K562 (cell line): ENCODE results near the gene ACTRT2. TPM values are rescaled to one million over a fixed set of nuclear protein-coding genes. Genes with fewer than 3 reads are reported as not detected.

Experiments used
- ATAC-seq: fragments of 200-7000 bp; cut with Tn5 transposase; 3 replicates; pipeline ENCODE4 v1.9.1; 2020; ENCODE audit warnings: moderate library complexity
- BruUV-seq: library from RNA; stranded (reverse); fragments of 400-500 nt; replicated peaks from 2 replicates; lab custom pipeline; 2021; lab: Mats Ljungman, UMichigan
- CTCF ChIA-PET: fragments of 300-600 bp; formaldehyde crosslinking; extraction: SDS; loops from one replicate; lab custom pipeline; 2021; ENCODE audit warnings: low intra/inter-chr PET ratio; lab: Yijun Ruan, JAX
- POLR2A ChIA-PET: fragments of 300-600, 350-650 bp; sonication (Branson Sonifier 250); formaldehyde crosslinking; extraction: SDS; loops from one replicate; lab custom pipeline; 2021; ENCODE audit warnings: antibody characterized with exemption, inconsistent platforms; lab: Yijun Ruan, JAX
- DNase-seq, 4 experiments: peaks; one replicate each; pipeline versions ENCODE4 v3.0.0 to v3.0.0-alpha.2; 2011 to 2018; ENCODE audit warnings: low spot score in 3 of 4, mixed read lengths in 3 of 4; ENCODE audit errors: extremely low read depth in 1 of 4
- FAIRE-seq: peaks from 2 replicates; lab custom pipeline; 2011; peaks lifted over from hg19 to GRCh38; lab: Jason Lieb, UNC
- H2AFZ ChIP-seq: 2 replicates; pipeline ENCODE4 v1.6.0; 2011; ENCODE audit warnings: low read depth, low read length, control low read depth, inconsistent platforms
- H3K27ac ChIP-seq: fragments of 200-600 bp; 3 replicates; pipeline ENCODE4 v1.8.0; 2011; ENCODE audit warnings: low read depth, mild to moderate bottlenecking, control low read depth, inconsistent platforms, low read length, moderate library complexity, mixed read lengths; ENCODE audit errors: extremely low read depth
- H3K27me3 ChIP-seq, 2 experiments: fragments of 300-600 bp in 1 of 2; 2 replicates in 1 of 2; 3 replicates in 1 of 2; pipeline versions ENCODE4 v1.6.0 to v1.8.0; 2011; ENCODE audit warnings: inconsistent platforms in 2 of 2, low read length in 2 of 2, mild to moderate bottlenecking in 1 of 2, mixed read lengths in 1 of 2, moderate library complexity in 1 of 2; ENCODE audit not compliant: control insufficient read depth in 2 of 2, insufficient read depth in 2 of 2
- H3K36me3 ChIP-seq: fragments of 300-600 bp; 3 replicates; pipeline ENCODE4 v1.8.0; 2011; ENCODE audit warnings: mild to moderate bottlenecking, low read length, inconsistent platforms; ENCODE audit not compliant: control insufficient read depth, insufficient read depth
- H3K4me1 ChIP-seq, 2 experiments: fragments of 200-600 bp in 1 of 2; replicated peaks in 1 of 2; 2 replicates in 1 of 2; 3 replicates in 1 of 2; pipeline versions ENCODE4 v1.5.1 to v1.8.0; 2011; ENCODE audit warnings: inconsistent platforms in 2 of 2, low read length in 2 of 2, mild to moderate bottlenecking in 1 of 2, mixed read lengths in 1 of 2, moderate library complexity in 1 of 2; ENCODE audit not compliant: control insufficient read depth in 2 of 2, insufficient read depth in 2 of 2
- H3K4me2 ChIP-seq: 2 replicates; pipeline ENCODE4 v1.6.1; 2011; ENCODE audit warnings: low read length, control low read depth, inconsistent platforms, mixed read lengths; ENCODE audit not compliant: insufficient read depth
- H3K4me3 ChIP-seq: fragments of 200-600 bp; sonication (generic), shearing (Covaris generic); 2 replicates; pipeline ENCODE4 v1.5.1; 2016; ENCODE audit warnings: control low read depth, inconsistent platforms
- H3K79me2 ChIP-seq: fragments of 200-600 bp; 3 replicates; pipeline ENCODE4 v1.8.0; 2011; ENCODE audit warnings: low read length, inconsistent platforms; ENCODE audit not compliant: control insufficient read depth, insufficient read depth
- H3K9ac ChIP-seq, 2 experiments: 2 replicates each; pipeline versions ENCODE4 v1.6.0 to v1.6.1; 2011; ENCODE audit warnings: low read depth in 2 of 2, low read length in 2 of 2, control low read depth in 1 of 2, inconsistent platforms in 1 of 2, mild to moderate bottlenecking in 1 of 2, mixed read lengths in 1 of 2; ENCODE audit not compliant: insufficient read depth in 1 of 2
- H3K9me1 ChIP-seq: one replicate; pipeline ENCODE4 v1.6.0; 2011; ENCODE audit warnings: inconsistent platforms, mild to moderate bottlenecking, low read length, moderate library complexity; ENCODE audit not compliant: control insufficient read depth, insufficient read depth
- H3K9me3 ChIP-seq: replicated peaks from 2 replicates; pipeline ENCODE4 v1.5.1; 2011; ENCODE audit warnings: low read depth, low read length, inconsistent platforms; ENCODE audit not compliant: control insufficient read depth, insufficient read depth
- H4K20me1 ChIP-seq: replicated peaks from 2 replicates; pipeline ENCODE4 v1.6.1; 2011; ENCODE audit warnings: low read length, inconsistent platforms, mixed read lengths; ENCODE audit not compliant: control insufficient read depth, insufficient read depth
- ARNT ChIP-seq, 2 experiments: fragments of 450-650 bp; IDR thresholded peaks; 2 replicates each; pipeline ENCODE4 v1.6.1; 2016; ENCODE audit warnings: mild to moderate bottlenecking in 1 of 2
- CLOCK ChIP-seq: fragments of 250-450 bp; sonication (Bioruptor Pico); IDR thresholded peaks from 2 replicates; pipeline ENCODE4 v1.4.0; 2020; ENCODE audit warnings: mild to moderate bottlenecking, moderate library complexity, borderline replicate concordance
- CREB3L1 ChIP-seq: fragments of 450-650 bp; IDR thresholded peaks from 2 replicates; pipeline ENCODE4 v1.6.1; 2014; ENCODE audit warnings: low read depth, mild to moderate bottlenecking, moderate library complexity, borderline replicate concordance
- NCOA2 ChIP-seq, 2 experiments: fragments of 450-650 bp; IDR thresholded peaks; 2 replicates each; pipeline ENCODE4 v1.6.1; 2018; ENCODE audit warnings: mild to moderate bottlenecking in 2 of 2, moderate library complexity in 1 of 2; ENCODE audit not compliant: partially characterized antibody in 2 of 2
- NKRF ChIP-seq: fragments of 450-650 bp; IDR thresholded peaks from 2 replicates; pipeline ENCODE4 v1.6.1; 2016; ENCODE audit warnings: borderline replicate concordance
- TCF7L2 ChIP-seq: fragments of 150-350 bp; IDR thresholded peaks from 2 replicates; pipeline ENCODE4 v1.6.1; 2016; ENCODE audit warnings: low read depth, mild to moderate bottlenecking, low read length, moderate library complexity
- WGBS: fragments of 100-300 bp; shearing (Covaris generic); methylation state at CpG from one replicate; pipeline ENCODE4 v1.1.6; 2016; ENCODE audit warnings: low coverage, mixed read lengths; ENCODE audit not compliant: insufficient coverage; ENCODE audit errors: missing lambda C conversion rate; 5-methylcytosine and 5-hydroxymethylcytosine counted together
- in situ Hi-C: fragments of 300-500 bp; cut with MboI; formaldehyde crosslinking; loops from 4 replicates; pipeline ENCODE4 v1.15.0; 2018; ENCODE audit warnings: inconsistent platforms, mixed read lengths
- intact Hi-C: fragments of 100-400 bp; cut with micrococcal nuclease; formaldehyde crosslinking; loops from 2 replicates; pipeline ENCODE4 v1.14.2; 2022
- polyA plus RNA-seq, 8 experiments: library from polyadenylated mRNA; depleted of rRNA in 4 of 8; stranded (reverse) in 5 of 8; unstranded in 3 of 8; fragments of >200 nt; fragmentation: Nextera tagmentation in 2 of 8; fragmentation: Illumina TruSeq in 1 of 8; extraction: Ambion mirVana in 2 of 8; extraction: Trizol in 1 of 8; gene quantifications; 2 replicates each; pipeline versions ENCODE4 v1.2.1 to v1.2.3, GENCODE V29; 2011 to 2014; ENCODE audit warnings: inconsistent platforms in 1 of 8, missing spikeins in 1 of 8
- total RNA-seq, 7 experiments: library from RNA; depleted of rRNA in 6 of 7; stranded (reverse); fragments of >200 nt in 6 of 7; fragmentation: Illumina TruSeq in 2 of 7; extraction: Trizol in 2 of 7; gene quantifications; 2 replicates each; pipeline versions ENCODE4 v1.2.1 to v1.2.3, GENCODE V29; 2011 to 2021; ENCODE audit warnings: low replicate concordance in 1 of 7

Gene ACTRT2
- total and polyA plus RNA-seq, 9 of the 15 experiments (the other 6 are each of a cell fraction or from before 2014, with no cell fraction given): not detected

GRCh38 chr1:3058263-3059030, 37.2 kb downstream of the ACTRT2 start:
- FAIRE-seq (no peak), ATAC-seq (no peak), DNase-seq (no peak)
- Histone ChIP-seq H3K4me2 (no peak overlapping the region), H4K20me1 (no peaks in the 10 kb centered on the region), H3K9me1 (no peaks in the 10 kb centered on the region), H3K36me3 (no peaks in the 10 kb centered on the region), H3K27ac (no peak overlapping the region), H3K79me2 (no peaks in the 10 kb centered on the region), H3K27me3 (peaks cover 0 to 9% of the 10 kb centered on the region in 2 experiments; a peak in 1 of 5 replicates), H3K4me1 (no peaks in the 10 kb centered on the region), H3K9me3 (no peaks in the 10 kb centered on the region), H3K4me3 (no peak overlapping the region), H3K9ac (no peak overlapping the region), H2AFZ (no peak overlapping the region)
- WGBS: 0% methylated on average over 10 of the region's 10 CpGs
- POLR2A ChIA-PET: interaction anchor here (0.6 kb wide), 1 partner anchor 24 kb away, joined by 4 read pairs; no protein-coding TSS in a partner anchor
- TF ChIP-seq NKRF (no peak), ARNT (IDR thresholded peaks at IDR 0.05) (no peak), CLOCK (CRISPR knock-in tag) (no peak), TCF7L2 (no peak), NCOA2 (IDR thresholded peaks at IDR 0.05; ENCODE audit: partially characterized antibody in 2 of 2) (no peak), CREB3L1 (no peak)
- CTCF ChIA-PET: no interaction called here
- BruUV-seq: no TSS peak
- in situ Hi-C loops (no loop called here), intact Hi-C loops (no loop called here)
